DOHH2 (cell line): Measurements from ENCODE around the gene ANKRD33B.
"Not testable (repeated sequence)": the region's sequence is repeated elsewhere in the genome, so short reads cannot be mapped to it uniquely, and the experiment has no call there.

Experiments
- H3F3A ChIP-seq: fragments of 200-600 bp; sonication (generic), shearing (Covaris generic); 2 replicates; pipeline ENCODE4 v1.6.0; 2016; ENCODE audit warnings: antibody characterized with exemption, mild to moderate bottlenecking; ENCODE audit not compliant: control insufficient read depth, insufficient read depth
- H3K27ac ChIP-seq: fragments of 200-600 bp; sonication (generic); 2 replicates; pipeline ENCODE4 v1.5.1; 2014; ENCODE audit warnings: low read depth, mild to moderate bottlenecking, low read length, moderate library complexity
- H3K27me3 ChIP-seq: fragments of 200-600 bp; sonication (generic); 2 replicates; pipeline ENCODE4 v1.6.1; 2014; ENCODE audit warnings: mild to moderate bottlenecking, low read length, mixed read lengths; ENCODE audit not compliant: control insufficient read depth
- H3K36me3 ChIP-seq: fragments of 200-600 bp; sonication (generic); 2 replicates; pipeline ENCODE4 v1.6.1; 2014; ENCODE audit warnings: mild to moderate bottlenecking, low read length, moderate library complexity, mixed read lengths; ENCODE audit not compliant: control insufficient read depth
- H3K4me1 ChIP-seq: fragments of 200-600 bp; sonication (generic); 2 replicates; pipeline ENCODE4 v1.6.1; 2014; ENCODE audit warnings: mild to moderate bottlenecking, low read length, mixed read lengths; ENCODE audit not compliant: control insufficient read depth
- H3K4me2 ChIP-seq: fragments of 200-600 bp; sonication (generic); 2 replicates; pipeline ENCODE4 v1.6.0; 2014; ENCODE audit warnings: mild to moderate bottlenecking, low read length, moderate library complexity
- H3K4me3 ChIP-seq: fragments of 200-600 bp; sonication (generic); 2 replicates; pipeline ENCODE4 v1.5.1; 2014; ENCODE audit warnings: mild to moderate bottlenecking, low read length, mixed read lengths
- H3K79me2 ChIP-seq: fragments of 200-600 bp; sonication (generic); 2 replicates; pipeline ENCODE4 v1.6.1; 2014; ENCODE audit warnings: mild to moderate bottlenecking, low read length, mixed read lengths; ENCODE audit not compliant: control insufficient read depth
- H3K9me2 ChIP-seq: fragments of 200-600 bp; sonication (generic); replicated peaks from 2 replicates; pipeline ENCODE4 v1.6.1; 2014; ENCODE audit warnings: mild to moderate bottlenecking, low read length, mixed read lengths; ENCODE audit not compliant: control insufficient read depth
- H3K9me3 ChIP-seq: fragments of 200-600 bp; sonication (generic); 2 replicates; pipeline ENCODE4 v1.6.1; 2014; ENCODE audit warnings: antibody characterized with exemption, low read length, mixed read lengths; ENCODE audit not compliant: control insufficient read depth, insufficient read depth
- H4K20me1 ChIP-seq: fragments of 200-600 bp; sonication (generic); 2 replicates; pipeline ENCODE4 v1.6.0; 2014; ENCODE audit warnings: low read depth, mild to moderate bottlenecking, antibody characterized with exemption, low read length, moderate library complexity; ENCODE audit not compliant: control insufficient read depth, insufficient read depth
- EZH2phosphoT487 ChIP-seq: fragments of 200-600 bp; sonication (generic); IDR thresholded peaks from 2 replicates; pipeline ENCODE4 v1.6.1; 2017; ENCODE audit warnings: borderline replicate concordance, mild to moderate bottlenecking, antibody characterized with exemption, low read length, moderate library complexity, mixed read lengths
- TF ChIP-seq, protein P1 (sequence below): fragments of 200-600 bp; sonication (generic); IDR thresholded peaks from one replicate; pipeline ENCODE4 v1.5.1; 2014; ENCODE audit warnings: antibody characterized with exemption, mild to moderate bottlenecking, low read depth, low read length; ENCODE audit not compliant: poor library complexity, severe bottlenecking

Gene ANKRD33B

DNA sequence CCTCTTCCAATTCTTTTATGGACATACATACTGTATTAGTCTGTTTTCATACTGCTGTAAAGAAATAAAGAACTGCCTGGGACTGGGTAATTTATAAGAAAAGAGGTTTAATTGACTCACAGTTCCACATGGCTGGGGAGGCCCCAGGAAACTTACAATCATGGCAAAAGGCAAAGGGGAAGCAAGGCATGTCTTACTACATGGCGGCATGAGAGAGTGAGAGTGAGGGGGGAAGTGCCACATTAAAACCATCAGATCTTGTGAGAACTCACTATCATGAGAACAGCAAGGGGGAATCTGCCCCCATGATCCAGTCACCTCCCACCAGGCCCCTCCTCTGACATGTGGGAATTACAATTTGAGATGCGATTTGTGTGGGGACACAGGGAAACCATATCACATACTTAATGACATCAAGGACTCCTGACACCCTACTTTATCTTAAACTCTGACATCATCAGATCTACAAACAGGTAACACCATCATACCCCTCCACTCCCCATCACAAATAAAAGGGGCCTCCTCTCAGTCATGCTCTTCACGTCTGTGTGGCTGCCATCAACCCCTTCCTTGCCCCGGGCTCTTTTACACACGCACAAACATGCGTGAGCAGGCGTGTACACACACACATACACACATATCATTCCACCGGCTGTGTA is 9.7 kb downstream of the ANKRD33B start:
- peaks cover 4% of the 10 kb centered on the region for H3F3A ChIP-seq
- no peaks in the 10 kb centered on the region for H3K36me3 ChIP-seq
- H4K20me1 ChIP-seq = no peaks in the 10 kb centered on the region
- H3K4me1 ChIP-seq = peaks cover 31% of the 10 kb centered on the region
- no peaks in the 10 kb centered on the region for H3K9me2 ChIP-seq
- H3K4me2 ChIP-seq = no peak overlapping the region
- H3K27me3 ChIP-seq = peaks cover 5% of the 10 kb centered on the region; the same call in 1 of the 2 replicates
- no peak overlapping the region for H3K27ac ChIP-seq
- TF ChIP-seq, protein P1, sequence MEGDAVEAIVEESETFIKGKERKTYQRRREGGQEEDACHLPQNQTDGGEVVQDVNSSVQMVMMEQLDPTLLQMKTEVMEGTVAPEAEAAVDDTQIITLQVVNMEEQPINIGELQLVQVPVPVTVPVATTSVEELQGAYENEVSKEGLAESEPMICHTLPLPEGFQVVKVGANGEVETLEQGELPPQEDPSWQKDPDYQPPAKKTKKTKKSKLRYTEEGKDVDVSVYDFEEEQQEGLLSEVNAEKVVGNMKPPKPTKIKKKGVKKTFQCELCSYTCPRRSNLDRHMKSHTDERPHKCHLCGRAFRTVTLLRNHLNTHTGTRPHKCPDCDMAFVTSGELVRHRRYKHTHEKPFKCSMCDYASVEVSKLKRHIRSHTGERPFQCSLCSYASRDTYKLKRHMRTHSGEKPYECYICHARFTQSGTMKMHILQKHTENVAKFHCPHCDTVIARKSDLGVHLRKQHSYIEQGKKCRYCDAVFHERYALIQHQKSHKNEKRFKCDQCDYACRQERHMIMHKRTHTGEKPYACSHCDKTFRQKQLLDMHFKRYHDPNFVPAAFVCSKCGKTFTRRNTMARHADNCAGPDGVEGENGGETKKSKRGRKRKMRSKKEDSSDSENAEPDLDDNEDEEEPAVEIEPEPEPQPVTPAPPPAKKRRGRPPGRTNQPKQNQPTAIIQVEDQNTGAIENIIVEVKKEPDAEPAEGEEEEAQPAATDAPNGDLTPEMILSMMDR = no peak
- H3K4me3 ChIP-seq = no peak overlapping the region
- H3K79me2 ChIP-seq = no peaks in the 10 kb centered on the region
- H3K9me3 ChIP-seq = no peaks in the 10 kb centered on the region

DNA sequence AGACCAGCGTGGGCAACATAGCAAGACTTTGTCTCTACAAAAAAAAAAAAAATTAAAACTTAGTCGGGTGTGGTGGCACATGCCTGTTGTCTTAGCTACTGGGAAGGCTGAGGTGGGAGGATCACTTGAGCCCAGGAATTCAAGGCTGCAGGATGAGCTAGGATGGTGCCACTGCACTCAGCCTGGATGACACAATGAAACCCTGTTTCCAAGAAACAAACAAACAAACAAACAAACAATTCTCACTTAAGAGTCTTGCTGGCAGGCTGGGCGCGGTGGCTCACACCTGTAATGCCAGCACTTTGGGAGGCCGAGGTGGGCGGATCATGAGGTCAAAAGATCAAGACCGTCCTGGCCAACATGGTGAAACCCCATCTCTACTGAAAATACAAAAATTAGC is 11.0 kb downstream of the ANKRD33B start:
- H3K4me1 ChIP-seq = peaks cover 44% of the 10 kb centered on the region
- not testable (repeated sequence) for H3K9me2 ChIP-seq, H3K9me3 ChIP-seq, H3K27me3 ChIP-seq, H3K79me2 ChIP-seq, H3K36me3 ChIP-seq, H3K4me2 ChIP-seq, H4K20me1 ChIP-seq, H3K27ac ChIP-seq, H3K4me3 ChIP-seq
- peaks cover 10% of the 10 kb centered on the region for H3F3A ChIP-seq

DNA sequence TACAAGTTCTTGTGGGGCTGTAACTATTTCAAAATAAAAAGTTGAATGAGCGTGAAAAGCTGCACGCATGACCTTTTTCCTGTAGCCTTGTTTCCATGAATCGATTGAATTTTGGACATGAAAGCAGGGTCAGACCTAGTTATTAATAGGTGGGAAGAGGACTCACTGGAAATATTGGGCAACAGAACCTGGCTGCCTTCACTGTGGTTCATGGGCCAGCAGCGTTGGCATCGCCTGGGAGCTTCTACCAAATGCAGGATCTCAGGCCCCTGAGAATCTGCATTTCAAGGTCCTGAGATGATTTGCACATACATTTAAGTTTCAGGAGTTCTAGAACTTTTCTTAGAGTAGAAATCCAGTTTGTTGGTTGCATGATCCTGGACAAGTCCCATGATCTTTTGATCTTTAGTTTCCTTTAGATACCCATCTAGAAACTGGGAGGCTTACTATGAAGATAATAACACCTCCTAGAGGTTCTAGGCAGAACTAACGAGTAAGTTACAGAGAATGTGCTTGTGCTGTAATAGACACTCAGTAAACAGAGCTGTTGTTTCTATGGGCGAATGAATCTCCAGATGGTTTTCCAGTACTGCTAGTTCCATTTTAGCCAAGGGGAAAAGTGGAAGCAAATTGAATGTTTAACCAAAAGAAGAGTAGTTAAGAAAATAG is 12.4 kb downstream of the ANKRD33B start:
- no peak overlapping the region for H3K4me3 ChIP-seq
- H3K27ac ChIP-seq = no peak overlapping the region
- H3K4me2 ChIP-seq = no peak overlapping the region
- TF ChIP-seq, protein P1 = peak; percentile 62
- no peak for TF ChIP-seq EZH2phosphoT487
- H3K9me2 ChIP-seq = no peaks in the 10 kb centered on the region
- H4K20me1 ChIP-seq = no peaks in the 10 kb centered on the region
- H3K27me3 ChIP-seq = peaks cover 5% of the 10 kb centered on the region; the same call in 1 of the 2 replicates
- peaks cover 58% of the 10 kb centered on the region for H3K4me1 ChIP-seq
- H3K36me3 ChIP-seq = no peaks in the 10 kb centered on the region
- no peaks in the 10 kb centered on the region for H3K9me3 ChIP-seq
- peaks cover 12% of the 10 kb centered on the region for H3F3A ChIP-seq
- no peaks in the 10 kb centered on the region for H3K79me2 ChIP-seq

DNA sequence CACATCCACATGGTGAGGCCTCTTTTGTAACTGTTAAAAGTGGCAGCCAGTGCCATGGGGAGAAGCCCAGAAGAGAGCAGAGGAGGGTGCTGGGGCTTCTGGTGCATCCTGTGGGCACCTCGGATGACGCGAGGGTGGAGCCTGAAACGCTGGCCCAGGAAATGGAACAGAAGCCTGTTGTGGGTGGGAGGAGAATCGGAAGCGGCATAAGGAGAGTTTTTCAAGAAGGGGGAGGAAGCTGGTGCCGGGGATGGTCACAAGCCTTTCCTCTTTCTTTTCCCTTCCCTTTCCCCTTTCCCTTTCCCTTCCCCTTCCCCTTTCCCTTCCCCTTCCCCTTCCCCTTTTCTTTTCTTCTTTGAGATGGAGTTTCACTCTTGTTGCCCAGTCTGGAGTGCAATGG is 12.9 kb downstream of the ANKRD33B start:
- no peaks in the 10 kb centered on the region for H4K20me1 ChIP-seq
- no peak overlapping the region for H3K4me3 ChIP-seq
- no peak overlapping the region for H3K4me2 ChIP-seq
- no peaks in the 10 kb centered on the region for H3K36me3 ChIP-seq
- no peaks in the 10 kb centered on the region for H3K9me2 ChIP-seq
- no peak overlapping the region for H3K27ac ChIP-seq
- H3K79me2 ChIP-seq = no peaks in the 10 kb centered on the region
- peaks cover 12% of the 10 kb centered on the region for H3F3A ChIP-seq
- TF ChIP-seq, protein P1 = no peak
- no peak for TF ChIP-seq EZH2phosphoT487
- no peaks in the 10 kb centered on the region for H3K9me3 ChIP-seq
- peaks cover 5% of the 10 kb centered on the region; the same call in 1 of the 2 replicates for H3K27me3 ChIP-seq
- H3K4me1 ChIP-seq = peaks cover 63% of the 10 kb centered on the region
